GM12878 (cell line): ENCODE measurements around the gene BRCA2. TPM values are rescaled to one million over a fixed set of nuclear protein-coding genes. Genes with fewer than 3 reads are reported as not detected.
A peak's percentile ranks its signal among the peaks of the same experiment; 100 is the strongest.

Experiments
- ATAC-seq: fragments of 200-7000 bp; cut with Tn5 transposase; 3 replicates; pipeline ENCODE4 v1.9.1; 2020; ENCODE audit warnings: mild to moderate bottlenecking, moderate library complexity
- BruUV-seq: library from RNA; stranded (reverse); fragments of 400-500 nt; replicated peaks from 2 replicates; lab custom pipeline; 2021; lab: Mats Ljungman, UMichigan
- CTCF ChIA-PET: fragments of 300-600 bp; sonication (Branson Sonifier 250); formaldehyde crosslinking; extraction: SDS; loops from one replicate; lab custom pipeline; 2021; ENCODE audit warnings: inconsistent platforms; lab: Yijun Ruan, JAX
- POLR2A ChIA-PET: fragments of 350-600 bp; formaldehyde crosslinking; extraction: SDS; loops from one replicate; lab custom pipeline; 2021; ENCODE audit warnings: inconsistent platforms; lab: Charles Lee
- RAD21 ChIA-PET: fragments of 300-600 bp; sonication (Branson Sonifier 250); formaldehyde crosslinking; loops from one replicate; lab custom pipeline; 2023; ENCODE audit warnings: antibody characterized with exemption; ENCODE audit not compliant: unreplicated experiment; lab: Charles Lee
- SMC1A ChIA-PET: fragments of 300-600 bp; sonication (Branson Sonifier 250); formaldehyde crosslinking; loops from one replicate; lab custom pipeline; 2023; ENCODE audit not compliant: unreplicated experiment, uncharacterized antibody; lab: Charles Lee
- DNase-seq: peaks from one replicate; pipeline ENCODE4 v3.0.0-alpha.2; 2011; ENCODE audit warnings: low read depth, low spot score
- FAIRE-seq: peaks from 3 replicates; lab custom pipeline; 2011; peaks lifted over from hg19 to GRCh38; lab: Jason Lieb, UNC
- H2AFZ ChIP-seq: 2 replicates; pipeline ENCODE4 v1.6.0; 2011; ENCODE audit warnings: low read depth, low read length, control low read depth; ENCODE audit not compliant: control insufficient read depth
- H3K27ac ChIP-seq: 2 replicates; pipeline ENCODE4 v1.5.1; 2011; ENCODE audit warnings: control low read depth; ENCODE audit not compliant: control insufficient read depth, insufficient read depth
- H3K27me3 ChIP-seq, 2 experiments: replicated peaks in 1 of 2; 2 replicates each; pipeline versions ENCODE4 v1.6.0 to v1.6.1; 2011; ENCODE audit warnings: low read length in 1 of 2; ENCODE audit not compliant: control insufficient read depth in 2 of 2, insufficient read depth in 2 of 2
- H3K36me3 ChIP-seq, 2 experiments: 2 replicates each; pipeline ENCODE4 v1.5.1; 2011; ENCODE audit warnings: low read length in 1 of 2; ENCODE audit not compliant: control insufficient read depth in 2 of 2, insufficient read depth in 2 of 2
- H3K4me1 ChIP-seq: 2 replicates; pipeline ENCODE4 v1.6.1; 2011; ENCODE audit warnings: mild to moderate bottlenecking, low read length, moderate library complexity, mixed read lengths; ENCODE audit not compliant: control insufficient read depth, insufficient read depth
- H3K4me2 ChIP-seq: 2 replicates; pipeline ENCODE4 v1.6.0; 2011; ENCODE audit warnings: control low read depth; ENCODE audit not compliant: control insufficient read depth, insufficient read depth
- H3K4me3 ChIP-seq: fragments of 200-600 bp; sonication (generic); 2 replicates; pipeline ENCODE4 v1.5.1; 2016
- H3K79me2 ChIP-seq: 2 replicates; pipeline ENCODE4 v1.6.0; 2011; ENCODE audit warnings: low read length; ENCODE audit not compliant: control insufficient read depth, insufficient read depth
- H3K9ac ChIP-seq: 2 replicates; pipeline ENCODE4 v1.8.0; 2011; ENCODE audit warnings: low read length, control low read depth, mixed read lengths; ENCODE audit not compliant: control insufficient read depth, insufficient read depth
- H3K9me3 ChIP-seq: replicated peaks from 3 replicates; pipeline ENCODE4 v1.5.1; 2011; ENCODE audit warnings: mild to moderate bottlenecking, low read length; ENCODE audit not compliant: control insufficient read depth, insufficient read depth
- H4K20me1 ChIP-seq: 2 replicates; pipeline ENCODE4 v1.6.0; 2011; ENCODE audit not compliant: control insufficient read depth, insufficient read depth
- BCL3 ChIP-seq: IDR thresholded peaks from 2 replicates; pipeline ENCODE4 v1.6.1; 2011; ENCODE audit warnings: borderline replicate concordance, low read depth, mild to moderate bottlenecking, moderate library complexity, low read length; ENCODE audit not compliant: insufficient read depth, poor library complexity, severe bottlenecking
- CTCF ChIP-seq, 3 experiments: IDR thresholded peaks in 2 of 3; conservative IDR thresholded peaks in 1 of 3; 2 replicates each; pipeline ENCODE4 v1.5.1; 2011; ENCODE audit warnings: low read depth in 3 of 3, low read length in 3 of 3, mild to moderate bottlenecking in 3 of 3, control low read depth in 2 of 3, moderate library complexity in 2 of 3, inconsistent platforms in 1 of 3, mixed read lengths in 1 of 3; ENCODE audit not compliant: control insufficient read depth in 2 of 3, insufficient read depth in 1 of 3; ENCODE audit errors: extremely low read depth in 1 of 3
- IKZF2 ChIP-seq, 2 experiments: fragments of 450-650 bp; IDR thresholded peaks; 2 replicates each; pipeline ENCODE4 v1.6.1; 2017; ENCODE audit warnings: mild to moderate bottlenecking in 2 of 2, moderate library complexity in 2 of 2
- KDM1A ChIP-seq: fragments of 200-600 bp; sonication (generic); IDR thresholded peaks from 2 replicates; pipeline ENCODE4 v1.6.1; 2016; ENCODE audit warnings: borderline replicate concordance
- RAD21 ChIP-seq: IDR thresholded peaks from 2 replicates; pipeline ENCODE4 v1.6.1; 2011; ENCODE audit warnings: mild to moderate bottlenecking, low read depth, low read length, moderate library complexity; ENCODE audit not compliant: insufficient read depth
- SMC3 ChIP-seq: IDR thresholded peaks from 2 replicates; pipeline ENCODE4 v1.6.1; 2011; ENCODE audit warnings: low read length, improper control_type of control experiment, borderline replicate concordance
- WGBS: methylation state at CpG from one replicate; pipeline ENCODE4 v1.1.6; 2016; ENCODE audit warnings: low lambda C conversion rate; ENCODE audit not compliant: insufficient replicate concordance, insufficient coverage; ENCODE audit errors: missing lambda C conversion rate; 5-methylcytosine and 5-hydroxymethylcytosine counted together
- in situ Hi-C: fragments of 300-500 bp; cut with MboI; formaldehyde crosslinking; loops from 9 replicates; pipeline ENCODE4 v1.14.3; 2018; ENCODE audit warnings: mixed read lengths
- intact Hi-C: fragments of 100-400 bp; cut with micrococcal nuclease; formaldehyde crosslinking; loops from one replicate; pipeline ENCODE4 v1.14.2; 2022; ENCODE audit not compliant: unreplicated experiment
- polyA plus RNA-seq, 11 experiments: library from polyadenylated mRNA; depleted of rRNA in 4 of 11; unstranded in 6 of 11; stranded (reverse) in 5 of 11; fragments of >200 nt; fragmentation: Nextera tagmentation in 4 of 11; fragmentation: Illumina TruSeq in 1 of 11; extraction: Ambion mirVana in 4 of 11; extraction: Trizol in 1 of 11; gene quantifications; 1 replicate in 1 of 11; 2 replicates in 10 of 11; pipeline versions ENCODE4 v1.2.1 to v1.2.3, GENCODE V29; 2011 to 2016; ENCODE audit warnings: inconsistent platforms in 2 of 11, missing spikeins in 2 of 11, low read depth in 1 of 11
- total RNA-seq, 4 experiments: library from RNA; depleted of rRNA in 3 of 4; stranded (reverse); fragments of >200 nt in 3 of 4; fragmentation: Illumina TruSeq in 1 of 4; extraction: Trizol in 1 of 4; gene quantifications; 2 replicates each; pipeline versions ENCODE4 v1.2.1 to v1.2.3, GENCODE V29; 2013 to 2021

BRCA2 gene
- total and polyA plus RNA-seq, 10 of the 15 experiments (the other 5 are each of a cell fraction or from before 2014, with no cell fraction given), result 7.6 to 42.2 (median 23.9) TPM

GRCh38 chr13:32381539-32381938, 66.2 kb downstream of the BRCA2 start:
- SMC1A ChIA-PET, result interaction anchor here (0.8 to 2.9 kb wide), 5 partner anchors 9 to 199 kb away, joined by 3 to 22 read pairs (median 3); no protein-coding TSS in a partner anchor
- ATAC-seq (peak; percentile 53), DNase-seq (no peak), FAIRE-seq (no peak)
- POLR2A ChIA-PET, result no interaction called here
- WGBS, result 81% methylated on average over 3 of the region's 3 CpGs
- peak; percentile 55; the same call in 1 of the 2 replicates for TF ChIP-seq SMC3
- TF ChIP-seq BCL3, result no peak
- no peak for TF ChIP-seq IKZF2 (IDR thresholded peaks at IDR 0.05)
- TF ChIP-seq RAD21, result peak; percentile 75
- peak; percentile 56 to 71 (median 61); a peak in 5 of 6 replicates for TF ChIP-seq CTCF (IDR thresholded peaks at IDR 0.05 in 2 of 3, conservative IDR thresholded peaks at IDR 0.05 in 1 of 3; ENCODE audit: control insufficient read depth in 2 of 3, extremely low read depth in 1 of 3, insufficient read depth in 1 of 3, low read depth in 3 of 3, low read length in 3 of 3)
- no peak for TF ChIP-seq KDM1A
- CTCF ChIA-PET, result interaction anchor here (0.7 to 3.8 kb wide), 14 partner anchors 9 to 557 kb away, joined by 3 to 51 read pairs (median 3); no protein-coding TSS in a partner anchor
- BruUV-seq, result no TSS peak
- intact Hi-C loops (loop anchor here (1.0 kb wide), 1 partner anchor 200 kb away; no protein-coding TSS in a partner anchor), in situ Hi-C loops (no loop called here)
- Histone ChIP-seq H3K4me2 (no peak overlapping the region), H3K4me3 (no peak overlapping the region), H3K27me3 (no peaks in the 10 kb centered on the region), H3K79me2 (no peaks in the 10 kb centered on the region), H3K9me3 (no peaks in the 10 kb centered on the region), H2AFZ (peak overlapping the region; percentile 29; the same call in 1 of the 2 replicates), H3K27ac (no peak overlapping the region), H3K36me3 (peaks cover 3 to 15% of the 10 kb centered on the region in 2 experiments), H4K20me1 (no peaks in the 10 kb centered on the region), H3K4me1 (no peaks in the 10 kb centered on the region), H3K9ac (no peak overlapping the region)
- RAD21 ChIA-PET, result interaction anchor here (0.6 to 3.5 kb wide), 4 partner anchors 12 to 204 kb away, joined by 3 to 27 read pairs (median 3); no protein-coding TSS in a partner anchor
